Body of pancreas (tissue), 4 donors: ENCODE results near the gene RNU6-1.

Experiments
- CTCF ChIP-seq, 7 experiments: fragments of 450-650 bp in 4 of 7; fragments of 200-600 bp in 3 of 7; sonication (generic) in 3 of 7; IDR thresholded peaks; one replicate each; pipeline ENCODE4 v1.5.1; 2016 to 2019; ENCODE audit warnings: antibody characterized with exemption in 7 of 7
- POLR2A ChIP-seq, 3 donors: fragments of 450-650 bp; IDR thresholded peaks; one replicate each; pipeline ENCODE4 v1.6.1; 2016; ENCODE audit warnings: antibody characterized with exemption in 3 of 3, mild to moderate bottlenecking in 2 of 3

DNA sequence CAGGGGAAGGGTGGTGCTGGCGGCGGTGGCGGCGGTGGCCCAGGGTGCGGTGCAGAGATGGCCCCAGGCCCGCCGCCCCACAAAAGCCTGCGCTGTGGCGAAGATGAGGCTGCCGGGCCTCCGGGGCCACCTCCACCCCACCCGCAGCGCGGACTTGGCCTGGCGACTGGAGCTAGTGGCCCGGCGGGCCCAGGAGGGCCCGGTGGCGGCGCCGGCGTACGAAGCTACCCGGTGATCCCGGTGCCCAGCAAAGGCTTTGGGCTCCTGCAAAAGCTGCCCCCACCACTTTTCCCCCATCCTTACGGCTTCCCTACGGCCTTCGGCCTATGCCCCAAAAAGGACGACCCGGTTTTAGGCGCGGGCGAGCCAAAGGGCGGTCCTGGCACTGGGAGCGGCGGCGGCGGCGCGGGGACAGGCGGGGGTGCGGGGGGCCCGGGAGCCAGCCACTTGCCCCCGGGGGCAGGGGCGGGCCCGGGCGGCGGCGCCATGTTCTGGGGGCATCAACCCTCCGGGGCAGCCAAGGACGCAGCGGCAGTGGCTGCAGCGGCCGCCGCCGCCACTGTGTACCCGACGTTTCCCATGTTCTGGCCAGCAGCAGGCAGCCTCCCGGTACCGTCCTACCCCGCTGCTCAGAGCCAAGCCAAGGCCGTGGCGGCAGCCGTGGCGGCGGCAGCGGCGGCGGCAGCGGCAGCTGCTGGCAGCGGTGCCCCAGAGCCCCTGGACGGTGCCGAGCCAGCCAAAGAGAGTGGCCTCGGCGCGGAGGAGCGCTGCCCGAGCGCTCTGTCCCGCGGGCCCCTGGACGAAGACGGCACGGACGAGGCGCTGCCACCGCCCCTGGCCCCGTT, 12.9 kb downstream of the RNU6-1 start:
- TF ChIP-seq CTCF (IDR thresholded peaks at IDR 0.05) (no peak), POLR2A (IDR thresholded peaks at IDR 0.05) (no peak)
